Upper lobe of right lung (tissue), 1 donor: ENCODE measurements around the gene CDC42SE2. TPM values are rescaled to one million over a fixed set of nuclear protein-coding genes. Genes with fewer than 3 reads are reported as not detected.

ENCODE experiments used
- ATAC-seq: fragments of 200-7000 bp; cut with Tn5 transposase; one replicate; pipeline ENCODE4 v1.9.1; 2020; ENCODE audit warnings: mild to moderate bottlenecking, moderate library complexity
- DNase-seq: peaks from one replicate; pipeline ENCODE4 v3.0.0-alpha.2; 2020
- H3K27ac ChIP-seq: fragments of 200-600 bp; one replicate; pipeline ENCODE4 v1.8.0; 2022
- H3K27me3 ChIP-seq: fragments of 200-600 bp; one replicate; pipeline ENCODE4 v1.8.0; 2022; ENCODE audit warnings: mild to moderate bottlenecking
- H3K36me3 ChIP-seq: fragments of 200-600 bp; one replicate; pipeline ENCODE4 v1.8.0; 2022
- H3K4me1 ChIP-seq: fragments of 200-600 bp; one replicate; pipeline ENCODE4 v1.8.0; 2022
- H3K4me3 ChIP-seq: fragments of 200-600 bp; one replicate; pipeline ENCODE4 v1.8.0; 2022; ENCODE audit warnings: mild to moderate bottlenecking
- H3K9me3 ChIP-seq: fragments of 200-600 bp; one replicate; pipeline ENCODE4 v1.8.0; 2022
- CTCF ChIP-seq: fragments of 200-600 bp; IDR thresholded peaks from one replicate; pipeline ENCODE4 v1.8.0; 2022; ENCODE audit warnings: antibody characterized with exemption
- intact Hi-C: fragments of 100-400 bp; cut with DNase I; formaldehyde crosslinking; loops from one replicate; pipeline ENCODE4 v1.11.0; 2022
- total RNA-seq: library from RNA; stranded (reverse); fragmentation: NEBNext Ultra II Directional; extraction: Animal tissue kit (Norgen Biotek cat#: 25700); gene quantifications from one replicate; pipeline ENCODE4 v1.2.1, GENCODE V29; 2021
- donor health status: DM: no; HTN: yes; CAD: no; lungs with severe emphysema.

CDC42SE2 gene
- total RNA-seq, 1 donor from 2014 or later = 37.0 TPM

- TF ChIP-seq CTCF = no peak
- Histone ChIP-seq H3K36me3 (peaks cover 46% of the 10 kb centered on the region), H3K27me3 (no peaks in the 10 kb centered on the region), H3K4me3 (no peak overlapping the region), H3K27ac (no peak overlapping the region), H3K4me1 (no peaks in the 10 kb centered on the region), H3K9me3 (no peaks in the 10 kb centered on the region)
- no peak for DNase-seq
- ATAC-seq = no peak
- intact Hi-C loops = no loop called here
These were observed 167.9 kb downstream of the CDC42SE2 start for GRCh38 chr5:131431794-131432193.

DNA sequence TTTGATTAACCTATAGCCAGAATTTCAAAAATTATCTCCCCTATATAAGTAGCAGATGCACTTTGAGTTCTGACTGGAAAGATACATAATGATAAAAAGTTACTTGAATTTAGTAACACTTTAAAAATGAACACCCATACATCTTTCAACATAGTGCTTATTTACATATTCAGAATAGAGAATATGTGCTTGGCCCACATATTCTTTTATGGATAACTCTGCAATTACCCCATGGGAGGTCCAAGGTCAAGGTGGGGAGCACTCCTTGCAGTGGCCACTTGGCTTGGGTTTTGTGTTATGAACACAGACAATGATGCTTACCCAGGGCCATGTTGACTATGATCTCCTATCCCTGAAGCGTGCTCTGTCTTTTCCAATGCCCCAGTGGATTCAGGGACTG is 169.3 kb downstream of the CDC42SE2 start:
- no peaks in the 10 kb centered on the region for H3K27me3 ChIP-seq
- intact Hi-C loops = no loop called here
- H3K27ac ChIP-seq = no peak overlapping the region
- ATAC-seq (no peak), DNase-seq (no peak)
- no peaks in the 10 kb centered on the region for H3K4me1 ChIP-seq
- peaks cover 48% of the 10 kb centered on the region for H3K36me3 ChIP-seq
- no peak overlapping the region for H3K4me3 ChIP-seq
- no peaks in the 10 kb centered on the region for H3K9me3 ChIP-seq
- no peak for TF ChIP-seq CTCF

DNA sequence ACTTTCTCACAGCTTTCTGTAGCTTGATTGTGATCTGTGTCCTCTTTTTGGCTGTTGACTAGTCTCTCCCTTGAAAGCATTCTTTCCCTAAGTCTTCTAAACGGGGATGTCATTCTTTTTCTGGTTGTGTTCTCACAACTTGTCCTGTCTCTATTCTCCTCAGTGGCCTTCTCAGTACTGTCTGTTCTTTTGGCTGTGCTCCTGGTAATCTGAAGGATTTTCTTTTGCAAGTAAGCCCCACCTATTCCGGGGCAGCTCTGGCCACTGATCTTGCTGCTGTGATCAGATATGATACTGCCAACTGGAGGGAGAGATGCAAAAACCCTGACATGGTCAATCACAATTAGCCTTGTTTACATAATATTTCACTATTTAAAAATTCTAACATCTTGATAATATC is 172.2 kb downstream of the CDC42SE2 start:
- H3K4me3 ChIP-seq = no peak overlapping the region
- ATAC-seq = peak; percentile 45
- peak overlapping the region; percentile 58 for H3K27ac ChIP-seq
- no peak for DNase-seq
- no peak for TF ChIP-seq CTCF
- H3K27me3 ChIP-seq = no peaks in the 10 kb centered on the region
- H3K4me1 ChIP-seq = no peaks in the 10 kb centered on the region
- H3K9me3 ChIP-seq = no peaks in the 10 kb centered on the region
- H3K36me3 ChIP-seq = peaks cover 54% of the 10 kb centered on the region
- intact Hi-C loops = no loop called here

DNA sequence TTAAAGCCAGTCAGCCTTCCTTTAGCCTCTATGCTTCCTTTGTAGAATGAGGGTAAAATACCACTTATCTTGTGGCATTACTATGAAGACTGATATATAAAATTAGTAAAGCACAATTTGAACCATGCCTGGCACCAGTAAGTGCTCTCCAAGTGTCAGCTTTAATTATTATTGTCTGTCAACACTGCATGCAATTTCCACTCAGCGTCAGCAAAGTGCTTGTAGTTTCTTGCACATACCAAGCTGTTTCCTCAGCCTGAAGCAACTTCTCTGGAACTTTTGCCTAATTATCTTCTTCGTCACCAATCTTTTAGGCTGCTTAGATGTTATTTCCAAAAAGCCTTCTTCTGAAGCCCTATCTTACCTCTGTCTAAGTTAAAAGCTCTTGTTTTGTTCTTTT is 177.3 kb downstream of the CDC42SE2 start:
- Histone ChIP-seq H3K9me3 (no peaks in the 10 kb centered on the region), H3K36me3 (peaks cover 76% of the 10 kb centered on the region), H3K4me3 (no peak overlapping the region), H3K4me1 (no peaks in the 10 kb centered on the region), H3K27me3 (no peaks in the 10 kb centered on the region), H3K27ac (no peak overlapping the region)
- no peak for ATAC-seq
- intact Hi-C loops = no loop called here
- no peak for TF ChIP-seq CTCF
- DNase-seq = no peak

Other genes with a start within 250 kb of the CDC42SE2 start
- gene HINT1, start 98.8 kb upstream of the CDC42SE2 start, total RNA-seq = 147 TPM
- gene LYRM7, start 93.1 kb upstream of the CDC42SE2 start, total RNA-seq = 6.0 TPM